Neural cell (in vitro differentiated cells): ENCODE measurements around the gene OSBPL5. TPM values are rescaled to one million over a fixed set of nuclear protein-coding genes. Genes with fewer than 3 reads are reported as not detected.

ENCODE experiments used
- H2AFZ ChIP-seq: fragments of 200-600, 300-800 bp; sonication (generic), shearing (Covaris generic); 2 replicates; pipeline ENCODE4 v1.6.0; 2014; ENCODE audit warnings: low read depth, mild to moderate bottlenecking, antibody characterized with exemption, low read length, moderate library complexity
- H3F3A ChIP-seq: fragments of 200-600 bp; shearing (Covaris generic); 2 replicates; pipeline ENCODE4 v1.6.1; 2016; ENCODE audit warnings: mild to moderate bottlenecking, moderate library complexity, mixed read lengths, antibody characterized with exemption, low read length; ENCODE audit not compliant: insufficient read depth, poor library complexity, severe bottlenecking
- H3K27ac ChIP-seq: fragments of 200-600, 300-800 bp; sonication (generic), shearing (Covaris generic); 2 replicates; pipeline ENCODE4 v1.5.1; 2014; ENCODE audit warnings: mild to moderate bottlenecking, low read length, moderate library complexity
- H3K27me3 ChIP-seq: fragments of 300-800, 200-600 bp; sonication (generic), shearing (Covaris generic); 2 replicates; pipeline ENCODE4 v1.6.0; 2014; ENCODE audit warnings: mild to moderate bottlenecking, low read depth, low read length, moderate library complexity; ENCODE audit not compliant: insufficient read depth
- H3K36me3 ChIP-seq: fragments of 300-800, 200-600 bp; sonication (generic), shearing (Covaris generic); 2 replicates; pipeline ENCODE4 v1.5.1; 2014; ENCODE audit warnings: mild to moderate bottlenecking, antibody characterized with exemption, low read length, moderate library complexity; ENCODE audit not compliant: insufficient read depth
- H3K4me2 ChIP-seq: fragments of 300-800, 200-600 bp; sonication (generic), shearing (Covaris generic); 2 replicates; pipeline ENCODE4 v1.6.0; 2014; ENCODE audit warnings: mild to moderate bottlenecking, low read length
- H3K4me3 ChIP-seq: fragments of 300-800, 200-600 bp; sonication (generic), shearing (Covaris generic); 2 replicates; pipeline ENCODE4 v1.5.1; 2014; ENCODE audit warnings: mild to moderate bottlenecking, low read length, moderate library complexity
- H3K79me2 ChIP-seq: fragments of 200-600 bp; shearing (Covaris generic); replicated peaks from 2 replicates; pipeline ENCODE4 v1.6.0; 2014; ENCODE audit warnings: mild to moderate bottlenecking, low read length, moderate library complexity; ENCODE audit not compliant: insufficient read depth
- H3K9ac ChIP-seq: fragments of 300-800, 200-600 bp; sonication (generic), shearing (Covaris generic); 2 replicates; pipeline ENCODE4 v1.6.1; 2016; ENCODE audit warnings: mild to moderate bottlenecking, low read length, mixed read lengths
- H3K9me2 ChIP-seq: fragments of 200-600 bp; shearing (Covaris generic); 2 replicates; pipeline ENCODE4 v1.6.1; 2016; ENCODE audit warnings: mild to moderate bottlenecking, low read length, mixed read lengths; ENCODE audit not compliant: insufficient read depth
- H3K9me3 ChIP-seq: fragments of 200-600, 300-800 bp; sonication (generic), shearing (Covaris generic); 2 replicates; pipeline ENCODE4 v1.6.1; 2016; ENCODE audit warnings: mild to moderate bottlenecking, mixed run types, low read length, moderate library complexity, mixed read lengths
- H4K20me1 ChIP-seq: fragments of 200-600 bp; shearing (Covaris generic); 2 replicates; pipeline ENCODE4 v1.6.1; 2016; ENCODE audit warnings: mild to moderate bottlenecking, mixed run types; ENCODE audit not compliant: insufficient read depth
- EP300 ChIP-seq: fragments of 450-650 bp; conservative IDR thresholded peaks from 2 replicates; pipeline ENCODE4 v1.6.1; 2014; ENCODE audit warnings: antibody characterized with exemption, mild to moderate bottlenecking, moderate library complexity; ENCODE audit not compliant: poor library complexity, severe bottlenecking
- EZH2 ChIP-seq: fragments of 200-600, 300-800 bp; shearing (Covaris generic), sonication (generic); IDR thresholded peaks from 2 replicates; pipeline ENCODE4 v1.6.1; 2014; ENCODE audit warnings: antibody characterized with exemption, low read length, borderline replicate concordance, mild to moderate bottlenecking; ENCODE audit not compliant: insufficient read depth, poor library complexity, severe bottlenecking
- MXI1 ChIP-seq: fragments of 450-650 bp; conservative IDR thresholded peaks from 2 replicates; pipeline ENCODE4 v1.6.1; 2014; ENCODE audit warnings: antibody characterized with exemption, mild to moderate bottlenecking; ENCODE audit not compliant: poor library complexity, severe bottlenecking
- POLR2AphosphoS5 ChIP-seq: IDR thresholded peaks from 2 replicates; pipeline ENCODE4 v1.6.1; 2012
- RAD21 ChIP-seq: fragments of 450-650 bp; conservative IDR thresholded peaks from 2 replicates; pipeline ENCODE4 v1.6.1; 2014; ENCODE audit warnings: antibody characterized with exemption, mild to moderate bottlenecking, moderate library complexity
- REST ChIP-seq: IDR thresholded peaks from 2 replicates; pipeline ENCODE4 v1.6.1; 2012; ENCODE audit warnings: borderline replicate concordance
- SMC3 ChIP-seq: fragments of 450-650 bp; conservative IDR thresholded peaks from 2 replicates; pipeline ENCODE4 v1.6.1; 2014; ENCODE audit warnings: antibody characterized with exemption, mild to moderate bottlenecking, moderate library complexity; ENCODE audit not compliant: poor library complexity
- TAF1 ChIP-seq: IDR thresholded peaks from 2 replicates; pipeline ENCODE4 v1.6.1; 2012; ENCODE audit warnings: low read depth
- polyA plus RNA-seq: library from polyadenylated mRNA; depleted of rRNA; stranded (reverse); fragments of >200 nt; gene quantifications from 2 replicates; pipeline ENCODE4 v1.2.3, GENCODE V29; 2014
- TF ChIP-seq, protein P1 (sequence below): fragments of 450-650 bp; IDR thresholded peaks from 2 replicates; pipeline ENCODE4 v1.5.1; 2014; ENCODE audit warnings: antibody characterized with exemption, mild to moderate bottlenecking, moderate library complexity; ENCODE audit not compliant: poor library complexity, severe bottlenecking

The OSBPL5 gene
- polyA plus RNA-seq, 1 donor from 2014 or later = 49.1 TPM

DNA sequence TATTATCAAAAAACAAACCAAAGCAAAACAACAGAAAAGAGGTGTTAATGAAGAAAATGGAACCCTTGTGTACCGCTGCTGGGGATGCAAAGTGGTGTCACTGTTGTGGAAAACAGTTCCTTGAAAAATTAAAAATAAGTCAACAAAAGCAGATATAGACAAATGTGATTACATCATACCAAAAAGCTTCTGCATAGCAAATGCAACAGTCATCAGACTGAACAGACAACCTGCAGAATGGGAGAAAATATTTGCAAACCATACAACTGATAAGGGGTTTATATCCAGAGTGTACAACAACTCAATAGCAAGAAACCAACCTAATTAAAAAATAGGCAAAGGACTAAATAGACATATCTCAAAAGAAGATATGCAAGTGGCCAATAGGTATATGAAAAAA, 85.0 kb downstream of the OSBPL5 start:
- TF ChIP-seq EZH2 = no peak
- TF ChIP-seq, protein P1, sequence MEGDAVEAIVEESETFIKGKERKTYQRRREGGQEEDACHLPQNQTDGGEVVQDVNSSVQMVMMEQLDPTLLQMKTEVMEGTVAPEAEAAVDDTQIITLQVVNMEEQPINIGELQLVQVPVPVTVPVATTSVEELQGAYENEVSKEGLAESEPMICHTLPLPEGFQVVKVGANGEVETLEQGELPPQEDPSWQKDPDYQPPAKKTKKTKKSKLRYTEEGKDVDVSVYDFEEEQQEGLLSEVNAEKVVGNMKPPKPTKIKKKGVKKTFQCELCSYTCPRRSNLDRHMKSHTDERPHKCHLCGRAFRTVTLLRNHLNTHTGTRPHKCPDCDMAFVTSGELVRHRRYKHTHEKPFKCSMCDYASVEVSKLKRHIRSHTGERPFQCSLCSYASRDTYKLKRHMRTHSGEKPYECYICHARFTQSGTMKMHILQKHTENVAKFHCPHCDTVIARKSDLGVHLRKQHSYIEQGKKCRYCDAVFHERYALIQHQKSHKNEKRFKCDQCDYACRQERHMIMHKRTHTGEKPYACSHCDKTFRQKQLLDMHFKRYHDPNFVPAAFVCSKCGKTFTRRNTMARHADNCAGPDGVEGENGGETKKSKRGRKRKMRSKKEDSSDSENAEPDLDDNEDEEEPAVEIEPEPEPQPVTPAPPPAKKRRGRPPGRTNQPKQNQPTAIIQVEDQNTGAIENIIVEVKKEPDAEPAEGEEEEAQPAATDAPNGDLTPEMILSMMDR = no peak
- no peak for TF ChIP-seq POLR2AphosphoS5
- no peak for TF ChIP-seq REST
- no peak for TF ChIP-seq MXI1
- TF ChIP-seq TAF1 = no peak
- TF ChIP-seq SMC3 = no peak
- no peak for TF ChIP-seq EP300
- TF ChIP-seq RAD21 = no peak
- Histone ChIP-seq H3K4me2 (no peak overlapping the region), H3K4me3 (no peak overlapping the region), H4K20me1 (no peaks in the 10 kb centered on the region), H3K36me3 (no peaks in the 10 kb centered on the region), H3K9me2 (no peaks in the 10 kb centered on the region), H3K27me3 (no peaks in the 10 kb centered on the region), H2AFZ (no peak overlapping the region), H3F3A (no peaks in the 10 kb centered on the region), H3K9me3 (no peaks in the 10 kb centered on the region), H3K9ac (no peak overlapping the region), H3K27ac (no peak overlapping the region), H3K79me2 (no peaks in the 10 kb centered on the region)

DNA sequence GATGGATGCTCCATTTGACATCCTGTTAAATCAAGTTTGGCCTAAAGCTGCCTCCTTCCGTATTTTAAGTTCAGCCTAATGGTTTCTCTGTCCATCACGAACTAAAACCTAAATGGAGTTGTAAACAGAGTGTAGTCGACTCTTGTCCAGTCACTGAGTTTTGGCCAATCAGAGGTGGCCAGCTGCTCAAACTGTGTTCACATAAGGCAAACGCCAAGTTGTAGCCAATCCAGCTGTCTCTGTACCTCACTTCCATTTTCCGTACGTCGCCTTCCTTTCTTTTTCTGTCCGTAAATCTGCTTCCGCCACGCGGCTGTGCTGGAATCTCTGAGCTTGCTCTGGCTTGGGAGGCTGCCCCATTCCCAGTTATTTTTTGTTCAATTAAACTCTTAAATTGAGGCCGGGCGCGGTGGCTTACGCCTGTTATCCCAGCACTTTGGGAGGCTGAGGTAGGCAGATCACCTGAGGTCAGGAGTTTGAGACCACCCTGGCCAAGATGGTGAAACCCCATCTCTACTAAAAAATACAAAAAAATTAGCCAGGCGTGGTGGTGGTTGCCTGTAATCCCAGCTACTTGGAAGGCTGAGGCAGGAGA, 87.2 kb downstream of the OSBPL5 start:
- Histone ChIP-seq H2AFZ (no peak overlapping the region), H3K27me3 (no peaks in the 10 kb centered on the region)
- no peak for TF ChIP-seq SMC3
- no peak for TF ChIP-seq EZH2

More for the DNA sequence above, 87.2 kb downstream of the OSBPL5 start:
- Histone ChIP-seq H3K79me2 (no peaks in the 10 kb centered on the region), H3K36me3 (no peaks in the 10 kb centered on the region), H3K9ac (no peak overlapping the region), H3K4me3 (no peak overlapping the region), H3F3A (no peaks in the 10 kb centered on the region), H3K9me3 (no peaks in the 10 kb centered on the region), H4K20me1 (no peaks in the 10 kb centered on the region), H3K4me2 (no peak overlapping the region), H3K9me2 (no peaks in the 10 kb centered on the region), H3K27ac (no peak overlapping the region)
